HCT116 (cell line): ENCODE measurements around the gene PRKN. TPM values are rescaled to one million over a fixed set of nuclear protein-coding genes. Genes with fewer than 3 reads are reported as not detected.

Experiments used
- ATAC-seq: fragments of 200-7000 bp; cut with Tn5 transposase; 2 replicates; pipeline ENCODE4 v1.9.1; 2020; ENCODE audit warnings: mild to moderate bottlenecking, moderate library complexity
- BruUV-seq: library from RNA; stranded (reverse); fragments of 400-500 nt; replicated peaks from 2 replicates; lab custom pipeline; 2021; lab: Mats Ljungman, UMichigan
- CTCF ChIA-PET: fragments of 300-600 bp; sonication (Branson Sonifier 250); formaldehyde crosslinking; loops from one replicate; lab custom pipeline; 2021; ENCODE audit warnings: antibody characterized with exemption; lab: Charles Lee
- POLR2A ChIA-PET: fragments of 300-600, 350-600 bp; sonication (Branson Sonifier 250); formaldehyde crosslinking; loops from one replicate; lab custom pipeline; 2021; ENCODE audit warnings: antibody characterized with exemption; lab: Charles Lee
- RAD21 ChIA-PET, 2 experiments: fragments of 300-600 bp; sonication (Branson Sonifier 250); formaldehyde crosslinking; loops; one replicate each; lab custom pipeline; 2023; ENCODE audit warnings: low total read pairs in 2 of 2; ENCODE audit not compliant: uncharacterized antibody in 2 of 2, unreplicated experiment in 2 of 2, low non-redundant PET in 1 of 2; lab: Charles Lee
- DNase-seq: peaks from one replicate; pipeline ENCODE4 v3.0.0-alpha.2; 2010; ENCODE audit warnings: low read depth, low spot score
- H2AFZ ChIP-seq: fragments of 200-600 bp; shearing (Covaris generic), sonication (generic); 2 replicates; pipeline ENCODE4 v1.6.1; 2017; ENCODE audit warnings: low read depth, mixed run types, mixed read lengths, antibody characterized with exemption, low read length; ENCODE audit not compliant: poor library complexity, severe bottlenecking
- H3K27ac ChIP-seq: 2 replicates; pipeline ENCODE4 v1.5.1; 2012; ENCODE audit warnings: low read depth, low read length
- H3K27me3 ChIP-seq: fragments of 200-600 bp; sonication (generic); 2 replicates; pipeline ENCODE4 v1.6.1; 2016; ENCODE audit warnings: mixed run types, low read length, mixed read lengths; ENCODE audit not compliant: insufficient read depth
- H3K36me3 ChIP-seq, 2 experiments: fragments of 200-500 bp in 1 of 2; fragments of 200-600 bp in 1 of 2; sonication (Bioruptor generic) in 1 of 2; sonication (generic) in 1 of 2; 2 replicates each; pipeline versions ENCODE4 v1.5.1 to v1.6.1; 2014 to 2016; ENCODE audit warnings: low read length in 2 of 2, inconsistent platforms in 1 of 2, mixed read lengths in 1 of 2, mixed run types in 1 of 2; ENCODE audit not compliant: insufficient read depth in 2 of 2, control insufficient read depth in 1 of 2
- H3K4me1 ChIP-seq, 2 experiments: fragments of 200-600 bp in 1 of 2; sonication (generic) in 1 of 2; 2 replicates each; pipeline versions ENCODE4 v1.5.1 to v1.6.1; 2012 to 2017; ENCODE audit warnings: low read length in 2 of 2, inconsistent platforms in 1 of 2, mild to moderate bottlenecking in 1 of 2, mixed read lengths in 1 of 2, mixed run types in 1 of 2, moderate library complexity in 1 of 2; ENCODE audit not compliant: insufficient read depth in 2 of 2, control insufficient read depth in 1 of 2
- H3K4me2 ChIP-seq: fragments of 200-600 bp; sonication (generic); 2 replicates; pipeline ENCODE4 v1.6.1; 2017; ENCODE audit warnings: mixed run types, low read length, mixed read lengths
- H3K4me3 ChIP-seq, 2 experiments: fragments of 200-600 bp in 1 of 2; sonication (generic) in 1 of 2; replicated peaks in 1 of 2; 2 replicates each; pipeline ENCODE4 v1.5.1; 2011 to 2016; ENCODE audit warnings: low read length in 2 of 2, control low read depth in 1 of 2, low read depth in 1 of 2, mild to moderate bottlenecking in 1 of 2, mixed read lengths in 1 of 2, mixed run types in 1 of 2
- H3K79me2 ChIP-seq: fragments of 200-600 bp; sonication (generic); 2 replicates; pipeline ENCODE4 v1.6.1; 2017; ENCODE audit warnings: mild to moderate bottlenecking, mixed run types, low read length, moderate library complexity, mixed read lengths; ENCODE audit not compliant: insufficient read depth
- H3K9ac ChIP-seq: fragments of 200-600 bp; sonication (generic); 2 replicates; pipeline ENCODE4 v1.6.1; 2016; ENCODE audit warnings: low read length, mixed read lengths
- H3K9me2 ChIP-seq: fragments of 200-600 bp; sonication (generic), shearing (Covaris generic); 2 replicates; pipeline ENCODE4 v1.6.1; 2017; ENCODE audit warnings: mixed run types, mild to moderate bottlenecking, moderate library complexity; ENCODE audit not compliant: insufficient read depth
- H3K9me3 ChIP-seq, 2 experiments: fragments of 200-500 bp in 1 of 2; fragments of 200-600 bp in 1 of 2; sonication (Bioruptor generic) in 1 of 2; sonication (generic) in 1 of 2; 2 replicates each; pipeline ENCODE4 v1.6.1; 2014 to 2017; ENCODE audit warnings: low read length in 2 of 2, mixed read lengths in 2 of 2, inconsistent platforms in 1 of 2, low read depth in 1 of 2, mild to moderate bottlenecking in 1 of 2, mixed run types in 1 of 2, moderate library complexity in 1 of 2; ENCODE audit not compliant: control insufficient read depth in 1 of 2, insufficient read depth in 1 of 2
- H4K20me1 ChIP-seq: fragments of 200-600 bp; sonication (generic), shearing (Covaris generic); 2 replicates; pipeline ENCODE4 v1.6.1; 2017; ENCODE audit warnings: mixed run types, mild to moderate bottlenecking, moderate library complexity; ENCODE audit not compliant: insufficient read depth
- CBX3 ChIP-seq: IDR thresholded peaks from 2 replicates; pipeline ENCODE4 v1.6.1; 2012; ENCODE audit warnings: low read depth
- CEBPB ChIP-seq: IDR thresholded peaks from 2 replicates; pipeline ENCODE4 v1.6.1; 2012; ENCODE audit warnings: low read depth
- CTCF ChIP-seq, 3 experiments: fragments of 200-600 bp in 1 of 3; sonication (generic) in 1 of 3; IDR thresholded peaks in 2 of 3; conservative IDR thresholded peaks in 1 of 3; 2 replicates each; pipeline ENCODE4 v1.5.1; 2012 to 2017; ENCODE audit warnings: low read depth in 2 of 3, low read length in 2 of 3, antibody characterized with exemption in 1 of 3, borderline replicate concordance in 1 of 3, control low read depth in 1 of 3, mild to moderate bottlenecking in 1 of 3, mixed read lengths in 1 of 3, mixed run types in 1 of 3, moderate library complexity in 1 of 3; ENCODE audit not compliant: insufficient read depth in 1 of 3
- POLR2A ChIP-seq: IDR thresholded peaks from 2 replicates; pipeline ENCODE4 v1.7.0; 2011; ENCODE audit warnings: borderline replicate concordance; ENCODE audit not compliant: insufficient read depth, insufficient read length; ENCODE audit errors: extremely low read depth
- RAD21 ChIP-seq: IDR thresholded peaks from 2 replicates; pipeline ENCODE4 v1.6.1; 2012; ENCODE audit warnings: low read depth, mild to moderate bottlenecking
- REST ChIP-seq: IDR thresholded peaks from 2 replicates; pipeline ENCODE4 v1.6.1; 2012; ENCODE audit warnings: low read depth
- ZBTB33 ChIP-seq: IDR thresholded peaks from 2 replicates; pipeline ENCODE4 v1.6.1; 2011; ENCODE audit warnings: mild to moderate bottlenecking, low read length, moderate library complexity; ENCODE audit not compliant: insufficient replicate concordance; ENCODE audit errors: extremely low read depth
- intact Hi-C: fragments of 100-400 bp; cut with micrococcal nuclease; formaldehyde crosslinking; loops from 2 replicates; pipeline ENCODE4 v1.10.0; 2022
- total RNA-seq: library from RNA; stranded (reverse); gene quantifications from one replicate; pipeline ENCODE4 v1.2.1, GENCODE V29; 2021; ENCODE audit not compliant: unreplicated experiment

PRKN gene
- total RNA-seq, 1 experiment from 2014 or later = 2.6 TPM

- Histone ChIP-seq H3K4me3 (no peak overlapping the region), H3K9ac (no peak overlapping the region), H3K36me3 (no peaks in the 10 kb centered on the region), H3K4me1 (no peaks in the 10 kb centered on the region), H3K4me2 (no peak overlapping the region), H3K27ac (no peak overlapping the region), H3K9me3 (0 out of 4 replicates have a peak, but pooled peaks cover 0 to 5% of the 10 kb centered on the region in 2 experiments), H2AFZ (no peak overlapping the region), H3K9me2 (no peaks in the 10 kb centered on the region), H3K79me2 (no peaks in the 10 kb centered on the region), H4K20me1 (no peaks in the 10 kb centered on the region), H3K27me3 (no peaks in the 10 kb centered on the region)
- TF ChIP-seq CTCF (IDR thresholded peaks at IDR 0.05 in 2 of 3, conservative IDR thresholded peaks at IDR 0.05 in 1 of 3; ENCODE audit: borderline replicate concordance in 1 of 3, insufficient read depth in 1 of 3, low read depth in 2 of 3, low read length in 2 of 3) = peak in 2 of 3 experiments; percentile 26 to 37; a peak in 3 of 6 replicates
- peak; percentile 53 for TF ChIP-seq RAD21
- no peak for TF ChIP-seq CBX3
- POLR2A ChIA-PET = no interaction called here
- CTCF ChIA-PET = interaction anchor here (0.6 kb wide), 1 partner anchor 58 kb away, joined by 3 read pairs; no protein-coding TSS in a partner anchor
- BruUV-seq = no TSS peak
- RAD21 ChIA-PET = no interaction called here
- DNase-seq (no peak), ATAC-seq (peak; percentile 77)
- intact Hi-C loops = no loop called here
These were observed 284.9 kb downstream of the PRKN start for GRCh38 chr6:162442687-162443086.

GRCh38 chr6:162441991-162442390 lies 285.6 kb downstream of the PRKN start:
- RAD21 ChIA-PET = no interaction called here
- H3K4me3 ChIP-seq = no peak overlapping the region
- no peaks in the 10 kb centered on the region for H3K79me2 ChIP-seq
- no peak overlapping the region for H3K27ac ChIP-seq
- 0 out of 4 replicates have a peak, but pooled peaks cover 0 to 5% of the 10 kb centered on the region in 2 experiments for H3K9me3 ChIP-seq
- CTCF ChIA-PET = interaction anchor here (0.6 kb wide), 1 partner anchor 58 kb away, joined by 3 read pairs; no protein-coding TSS in a partner anchor
- H4K20me1 ChIP-seq = no peaks in the 10 kb centered on the region
- no peaks in the 10 kb centered on the region for H3K36me3 ChIP-seq
- ATAC-seq (no peak), DNase-seq (no peak)
- H3K9ac ChIP-seq = no peak overlapping the region
- no peak for TF ChIP-seq CEBPB
- TF ChIP-seq POLR2A = no peak
- no peak for TF ChIP-seq REST
- TF ChIP-seq ZBTB33 = no peak
- H3K4me2 ChIP-seq = no peak overlapping the region
- H3K27me3 ChIP-seq = no peaks in the 10 kb centered on the region
- no TSS peak for BruUV-seq
- no peaks in the 10 kb centered on the region for H3K9me2 ChIP-seq
- H3K4me1 ChIP-seq = no peaks in the 10 kb centered on the region
- POLR2A ChIA-PET = no interaction called here
- intact Hi-C loops = no loop called here
- no peak overlapping the region for H2AFZ ChIP-seq
